Osteocyte (in vitro differentiated cells): ENCODE data around the gene MBD6. TPM values are rescaled to one million over a fixed set of nuclear protein-coding genes. Genes with fewer than 3 reads are reported as not detected.

Experiments used
- DNase-seq: peaks from one replicate; pipeline ENCODE4 v3.0.0; 2021; ENCODE audit warnings: mixed read lengths; ENCODE audit not compliant: unreplicated experiment; ENCODE audit errors: extremely low spot score
- H3K27ac Mint-ChIP-seq: one replicate; pipeline ENCODE4 v1.8.0; 2021; ENCODE audit warnings: mild to moderate bottlenecking, mixed read lengths; ENCODE audit not compliant: unreplicated experiment
- H3K27me3 Mint-ChIP-seq: one replicate; pipeline ENCODE4 v1.8.0; 2021; ENCODE audit warnings: mixed read lengths; ENCODE audit not compliant: unreplicated experiment
- H3K36me3 Mint-ChIP-seq: one replicate; pipeline ENCODE4 v1.8.0; 2021; ENCODE audit warnings: mixed read lengths; ENCODE audit not compliant: unreplicated experiment
- H3K4me1 Mint-ChIP-seq: one replicate; pipeline ENCODE4 v1.8.0; 2021; ENCODE audit warnings: mixed read lengths; ENCODE audit not compliant: unreplicated experiment
- H3K4me3 Mint-ChIP-seq: one replicate; pipeline ENCODE4 v1.8.0; 2021; ENCODE audit warnings: mild to moderate bottlenecking, moderate library complexity, mixed read lengths; ENCODE audit not compliant: unreplicated experiment
- H3K9me3 Mint-ChIP-seq: one replicate; pipeline ENCODE4 v1.8.0; 2021; ENCODE audit warnings: mixed read lengths; ENCODE audit not compliant: unreplicated experiment
- CTCF ChIP-seq: fragments of 200-600 bp; sonication (generic); IDR thresholded peaks from 2 replicates; pipeline ENCODE4 v1.5.0; 2021; ENCODE audit warnings: antibody characterized with exemption, mild to moderate bottlenecking, moderate library complexity
- total RNA-seq: library from RNA; stranded (reverse); gene quantifications from 2 replicates; pipeline ENCODE4 v1.2.1, GENCODE V29; 2021

Gene MBD6
- total RNA-seq, 1 donor from 2014 or later = 104 TPM

- Mint-ChIP-seq H3K4me3 (peak overlapping the region; percentile 66), H3K27me3 (peaks cover 50% of the 10 kb centered on the region), H3K4me1 (peaks cover 13% of the 10 kb centered on the region), H3K27ac (no peak overlapping the region), H3K36me3 (no peaks in the 10 kb centered on the region), H3K9me3 (no peaks in the 10 kb centered on the region)
- TF ChIP-seq CTCF = no peak
- DNase-seq = no peak
These were observed 47.1 kb upstream of the MBD6 start for GRCh38 chr12:57475271-57476161.

- Mint-ChIP-seq H3K4me1 (peaks cover 13% of the 10 kb centered on the region), H3K36me3 (no peaks in the 10 kb centered on the region), H3K27ac (no peak overlapping the region), H3K4me3 (peak overlapping the region; percentile 51), H3K27me3 (peaks cover 57% of the 10 kb centered on the region), H3K9me3 (no peaks in the 10 kb centered on the region)
- DNase-seq = peak; percentile 75
- no peak for TF ChIP-seq CTCF
These were observed 46.2 kb upstream of the MBD6 start for GRCh38 chr12:57476162-57476992.

- H3K27ac Mint-ChIP-seq = no peak overlapping the region
- peaks cover 13% of the 10 kb centered on the region for H3K4me1 Mint-ChIP-seq
- H3K9me3 Mint-ChIP-seq = no peaks in the 10 kb centered on the region
- peak; percentile 75 for DNase-seq
- no peaks in the 10 kb centered on the region for H3K36me3 Mint-ChIP-seq
- H3K27me3 Mint-ChIP-seq = peaks cover 54% of the 10 kb centered on the region
- TF ChIP-seq CTCF = no peak
- H3K4me3 Mint-ChIP-seq = no peak overlapping the region
These were observed 45.5 kb upstream of the MBD6 start for GRCh38 chr12:57476993-57477709.

GRCh38 chr12:57477710-57478681 lies 44.6 kb upstream of the MBD6 start:
- Mint-ChIP-seq H3K27ac (no peak overlapping the region), H3K36me3 (no peaks in the 10 kb centered on the region), H3K4me1 (peaks cover 13% of the 10 kb centered on the region), H3K9me3 (no peaks in the 10 kb centered on the region), H3K27me3 (peaks cover 46% of the 10 kb centered on the region), H3K4me3 (no peak overlapping the region)
- DNase-seq = no peak
- TF ChIP-seq CTCF = no peak
